H9 (cell line): ENCODE results near the gene DIS3L2. TPM values are rescaled to one million over a fixed set of nuclear protein-coding genes. Genes with fewer than 3 reads are reported as not detected.

Source experiments
- DNase-seq: peaks from one replicate; pipeline ENCODE4 v3.0.0-alpha.2; 2017
- H2AFZ ChIP-seq: one replicate; pipeline ENCODE4 v1.6.1; 2013; ENCODE audit warnings: mild to moderate bottlenecking, low read length, control low read depth, moderate library complexity
- H2AK5ac ChIP-seq: 2 replicates; pipeline ENCODE4 v1.6.1; 2013; ENCODE audit warnings: low read length, control low read depth, mixed read lengths; ENCODE audit not compliant: insufficient read length
- H2BK120ac ChIP-seq: one replicate; pipeline ENCODE4 v1.6.1; 2013; ENCODE audit warnings: low read depth, mild to moderate bottlenecking, low read length, control low read depth, inconsistent platforms; ENCODE audit not compliant: poor library complexity, severe bottlenecking
- H2BK12ac ChIP-seq: 2 replicates; pipeline ENCODE4 v1.6.1; 2013; ENCODE audit warnings: low read length, control low read depth, mixed read lengths, low read depth; ENCODE audit not compliant: insufficient read length
- H2BK15ac ChIP-seq: 2 replicates; pipeline ENCODE4 v1.6.1; 2013; ENCODE audit warnings: low read depth, low read length, control low read depth
- H2BK20ac ChIP-seq: one replicate; pipeline ENCODE4 v1.6.1; 2013; ENCODE audit warnings: low read depth, mild to moderate bottlenecking, low read length, control low read depth, inconsistent platforms; ENCODE audit not compliant: poor library complexity, severe bottlenecking
- H2BK5ac ChIP-seq: 2 replicates; pipeline ENCODE4 v1.6.1; 2013; ENCODE audit warnings: low read length, control low read depth, mixed read lengths; ENCODE audit not compliant: insufficient read length
- H3K14ac ChIP-seq: 2 replicates; pipeline ENCODE4 v1.6.1; 2013; ENCODE audit warnings: low read length, control low read depth; ENCODE audit not compliant: insufficient read depth
- H3K18ac ChIP-seq: 2 replicates; pipeline ENCODE4 v1.6.1; 2013; ENCODE audit warnings: low read depth, mild to moderate bottlenecking, mixed read lengths, low read length, control low read depth; ENCODE audit not compliant: insufficient read length
- H3K23ac ChIP-seq: 2 replicates; pipeline ENCODE4 v1.6.1; 2013; ENCODE audit warnings: low read length, control low read depth, mixed read lengths, low read depth; ENCODE audit not compliant: insufficient read length
- H3K23me2 ChIP-seq: 2 replicates; pipeline ENCODE4 v1.6.1; 2013; ENCODE audit warnings: low read depth, mild to moderate bottlenecking, mixed read lengths, low read length, control low read depth; ENCODE audit not compliant: insufficient read length, poor library complexity, severe bottlenecking
- H3K27ac ChIP-seq: 2 replicates; pipeline ENCODE4 v1.5.1; 2013; ENCODE audit warnings: low read length, control low read depth, mixed read lengths, low read depth; ENCODE audit not compliant: insufficient read length
- H3K27me3 ChIP-seq: 2 replicates; pipeline ENCODE4 v1.6.1; 2013; ENCODE audit warnings: low read length, control low read depth, inconsistent platforms; ENCODE audit not compliant: insufficient read depth
- H3K4ac ChIP-seq: 2 replicates; pipeline ENCODE4 v1.6.1; 2013; ENCODE audit warnings: low read depth, mild to moderate bottlenecking, control low read depth, inconsistent platforms, low read length, moderate library complexity
- H3K4me1 ChIP-seq: 2 replicates; pipeline ENCODE4 v1.6.1; 2013; ENCODE audit warnings: low read length, control low read depth, inconsistent platforms; ENCODE audit not compliant: insufficient read depth
- H3K4me2 ChIP-seq: 2 replicates; pipeline ENCODE4 v1.6.1; 2013; ENCODE audit warnings: low read length, control low read depth, mixed read lengths; ENCODE audit not compliant: insufficient read length, insufficient read depth
- H3K56ac ChIP-seq: 2 replicates; pipeline ENCODE4 v1.6.1; 2013; ENCODE audit warnings: low read depth, mild to moderate bottlenecking, mixed read lengths, low read length, control low read depth; ENCODE audit not compliant: insufficient read length
- H3K79me1 ChIP-seq: 2 replicates; pipeline ENCODE4 v1.6.1; 2013; ENCODE audit warnings: low read depth, mild to moderate bottlenecking, moderate library complexity, low read length, control low read depth, inconsistent platforms; ENCODE audit not compliant: insufficient read depth, poor library complexity, severe bottlenecking
- H3K79me2 ChIP-seq: 2 replicates; pipeline ENCODE4 v1.6.1; 2013; ENCODE audit warnings: low read length, control low read depth, inconsistent platforms; ENCODE audit not compliant: insufficient read depth
- H3K9ac ChIP-seq: 2 replicates; pipeline ENCODE4 v1.6.1; 2013; ENCODE audit warnings: low read length, control low read depth, mixed read lengths; ENCODE audit not compliant: insufficient read length; ENCODE audit errors: extremely low read depth
- H3K9me3 ChIP-seq: one replicate; pipeline ENCODE4 v1.6.1; 2013; ENCODE audit warnings: low read depth, low read length, inconsistent platforms; ENCODE audit not compliant: control insufficient read depth
- H3T11ph ChIP-seq: one replicate; pipeline ENCODE4 v1.6.1; 2013; ENCODE audit warnings: mild to moderate bottlenecking, low read length, control low read depth, inconsistent platforms
- H4K20me1 ChIP-seq: one replicate; pipeline ENCODE4 v1.6.1; 2013; ENCODE audit not compliant: control insufficient read depth, insufficient read length, insufficient read depth
- H4K5ac ChIP-seq: 2 replicates; pipeline ENCODE4 v1.6.1; 2013; ENCODE audit warnings: low read depth, mild to moderate bottlenecking, mixed read lengths, low read length, control low read depth; ENCODE audit not compliant: insufficient read length
- H4K8ac ChIP-seq: replicated peaks from 2 replicates; pipeline ENCODE4 v1.6.1; 2013; ENCODE audit warnings: low read length, control low read depth, mixed read lengths, low read depth; ENCODE audit not compliant: insufficient read length
- H4K91ac ChIP-seq: 2 replicates; pipeline ENCODE4 v1.6.1; 2013; ENCODE audit warnings: low read depth, mild to moderate bottlenecking, moderate library complexity, mixed read lengths, low read length, control low read depth; ENCODE audit not compliant: insufficient read length
- H3K27ac Mint-ChIP-seq, 3 experiments: 2 replicates in 2 of 3; 3 replicates in 1 of 3; pipeline ENCODE4 v1.8.0; 2020 to 2021; ENCODE audit warnings: mixed read lengths in 3 of 3, mild to moderate bottlenecking in 1 of 3, moderate library complexity in 1 of 3
- H3K27me3 Mint-ChIP-seq: 2 replicates; pipeline ENCODE4 v1.8.0; 2021; ENCODE audit warnings: low read depth, mild to moderate bottlenecking, moderate library complexity, mixed read lengths
- H3K36me3 Mint-ChIP-seq, 3 experiments: 2 replicates in 2 of 3; 3 replicates in 1 of 3; pipeline ENCODE4 v1.8.0; 2020 to 2021; ENCODE audit warnings: low read depth in 3 of 3, mixed read lengths in 3 of 3; ENCODE audit not compliant: insufficient read depth in 1 of 3
- H3K4me1 Mint-ChIP-seq, 2 experiments: 2 replicates each; pipeline ENCODE4 v1.8.0; 2020; ENCODE audit warnings: mixed read lengths in 2 of 2
- H3K4me3 Mint-ChIP-seq, 2 experiments: 2 replicates in 1 of 2; 3 replicates in 1 of 2; pipeline ENCODE4 v1.8.0; 2020 to 2021; ENCODE audit warnings: mild to moderate bottlenecking in 2 of 2, mixed read lengths in 2 of 2, moderate library complexity in 1 of 2
- H3K9me3 Mint-ChIP-seq, 2 experiments: 2 replicates in 1 of 2; 3 replicates in 1 of 2; pipeline ENCODE4 v1.8.0; 2020; ENCODE audit warnings: mild to moderate bottlenecking in 2 of 2, mixed read lengths in 2 of 2, moderate library complexity in 1 of 2
- CTCF ChIP-seq: fragments of 200-600 bp; sonication (generic); conservative IDR thresholded peaks from 3 replicates; pipeline ENCODE4 v1.8.0; 2021; ENCODE audit warnings: antibody characterized with exemption, mild to moderate bottlenecking
- WGBS: extraction: QIAGEN DNeasy Blood & Tissue Kit; methylation state at CpG from one replicate; pipeline ENCODE4 v1.1.7; 2013; ENCODE audit warnings: missing lambda C conversion rate, low lambda C conversion rate, mixed read lengths; ENCODE audit not compliant: insufficient read length; ENCODE audit errors: extremely low coverage; 5-methylcytosine and 5-hydroxymethylcytosine counted together
- total RNA-seq: library from RNA; stranded (reverse); gene quantifications from 2 replicates; pipeline ENCODE4 v1.2.1, GENCODE V29; 2021

DIS3L2 gene
- total RNA-seq, 1 experiment from 2014 or later: 28.1 TPM

DNA sequence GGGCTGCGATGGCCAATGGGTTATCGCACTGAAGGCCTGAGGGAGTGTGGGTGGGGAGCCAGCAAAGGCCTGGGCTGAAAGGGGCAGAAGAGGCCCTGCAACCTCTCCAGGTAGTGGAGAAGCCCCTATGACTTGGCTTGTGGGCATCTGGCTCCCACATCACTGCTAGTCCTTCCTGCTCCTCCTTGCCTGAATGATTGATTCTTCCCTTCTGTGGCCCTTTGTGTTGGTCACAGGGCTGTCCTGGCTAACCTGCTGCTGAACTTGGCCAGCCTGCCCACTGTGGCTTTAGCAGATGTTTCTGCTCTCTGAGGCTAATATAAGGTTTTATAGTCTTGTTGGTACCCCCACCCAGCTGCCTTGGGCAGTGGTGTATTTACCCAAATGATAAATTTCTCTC, 280.8 kb downstream of the DIS3L2 start:
- H4K8ac ChIP-seq: no peak overlapping the region
- no peak overlapping the region for H2BK12ac ChIP-seq
- no peak overlapping the region for H3K27ac ChIP-seq
- Mint-ChIP-seq H3K36me3 (peaks cover 0 to 3% (median 0%) of the 10 kb centered on the region in 3 experiments; a peak in 2 of 7 replicates), H3K4me1 (peaks cover 2% of the 10 kb centered on the region in 2 experiments; a peak in 3 of 4 replicates), H3K9me3 (no peaks in the 10 kb centered on the region), H3K27ac (no peak overlapping the region), H3K4me3 (no peak overlapping the region), H3K27me3 (no peaks in the 10 kb centered on the region)
- H4K91ac ChIP-seq: no peak overlapping the region
- WGBS: no CpG with 5 or more reads among the region's 2 CpGs
- no peak overlapping the region for H2BK15ac ChIP-seq
- no peak overlapping the region for H3K4me2 ChIP-seq
- H3K18ac ChIP-seq: no peak overlapping the region
- no peak overlapping the region for H4K5ac ChIP-seq
- H3K23me2 ChIP-seq: no peaks in the 10 kb centered on the region
- H3K4me1 ChIP-seq: no peaks in the 10 kb centered on the region; the same call in 1 of the 2 replicates
- H2AFZ ChIP-seq: no peak overlapping the region
- no peak overlapping the region for H3K23ac ChIP-seq
- H2BK20ac ChIP-seq: no peak overlapping the region
- H3K56ac ChIP-seq: no peak overlapping the region
- no peaks in the 10 kb centered on the region for H3K79me2 ChIP-seq
- H3T11ph ChIP-seq: no peak overlapping the region
- no peak overlapping the region for H2BK120ac ChIP-seq
- no peak overlapping the region for H3K14ac ChIP-seq
- no peaks in the 10 kb centered on the region for H3K27me3 ChIP-seq
- no peak for DNase-seq
- H3K9ac ChIP-seq: no peak overlapping the region
- no peak overlapping the region for H2AK5ac ChIP-seq
- no peak overlapping the region for H2BK5ac ChIP-seq
- TF ChIP-seq CTCF: no peak
- H3K79me1 ChIP-seq: no peaks in the 10 kb centered on the region
- H3K9me3 ChIP-seq: no peaks in the 10 kb centered on the region
- H4K20me1 ChIP-seq: no peaks in the 10 kb centered on the region
- no peak overlapping the region for H3K4ac ChIP-seq
